DMS153 treated with DMSO at 0.1 percent for 48 hours (cell line): ENCODE results near the gene TAC4.

Experiments
- DNase-seq: peaks from one replicate; lab custom pipeline; 2025; ENCODE audit not compliant: unreplicated experiment; lab: John Stamatoyannopoulos, UW

The TAC4 gene

DNA sequence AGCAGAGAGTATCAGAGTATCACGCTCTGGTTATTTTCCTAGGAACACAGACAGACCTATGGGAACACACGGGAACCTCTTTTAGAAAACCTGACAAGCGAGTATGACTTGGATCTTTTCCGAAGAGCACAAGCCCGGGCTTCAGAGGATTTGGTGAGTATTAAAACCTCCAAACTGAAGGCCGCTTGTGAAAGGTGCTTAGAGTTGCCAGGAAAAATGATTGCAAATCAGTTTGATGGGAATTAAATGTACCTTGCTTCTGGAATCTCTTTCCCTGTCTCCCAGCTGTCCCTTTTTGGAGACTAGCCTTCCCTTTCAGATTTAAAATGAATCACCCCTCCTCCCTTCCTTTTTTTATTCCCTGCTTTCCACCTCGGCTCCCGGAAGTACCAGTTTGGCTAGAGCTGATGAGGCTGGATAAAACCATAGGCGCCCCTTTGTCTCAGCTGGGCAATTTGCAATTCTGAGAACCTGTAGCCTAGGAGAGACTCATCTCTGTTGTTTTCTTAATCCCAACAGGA, 32.0 kb downstream of the TAC4 start:
- no peak for DNase-seq

DNA sequence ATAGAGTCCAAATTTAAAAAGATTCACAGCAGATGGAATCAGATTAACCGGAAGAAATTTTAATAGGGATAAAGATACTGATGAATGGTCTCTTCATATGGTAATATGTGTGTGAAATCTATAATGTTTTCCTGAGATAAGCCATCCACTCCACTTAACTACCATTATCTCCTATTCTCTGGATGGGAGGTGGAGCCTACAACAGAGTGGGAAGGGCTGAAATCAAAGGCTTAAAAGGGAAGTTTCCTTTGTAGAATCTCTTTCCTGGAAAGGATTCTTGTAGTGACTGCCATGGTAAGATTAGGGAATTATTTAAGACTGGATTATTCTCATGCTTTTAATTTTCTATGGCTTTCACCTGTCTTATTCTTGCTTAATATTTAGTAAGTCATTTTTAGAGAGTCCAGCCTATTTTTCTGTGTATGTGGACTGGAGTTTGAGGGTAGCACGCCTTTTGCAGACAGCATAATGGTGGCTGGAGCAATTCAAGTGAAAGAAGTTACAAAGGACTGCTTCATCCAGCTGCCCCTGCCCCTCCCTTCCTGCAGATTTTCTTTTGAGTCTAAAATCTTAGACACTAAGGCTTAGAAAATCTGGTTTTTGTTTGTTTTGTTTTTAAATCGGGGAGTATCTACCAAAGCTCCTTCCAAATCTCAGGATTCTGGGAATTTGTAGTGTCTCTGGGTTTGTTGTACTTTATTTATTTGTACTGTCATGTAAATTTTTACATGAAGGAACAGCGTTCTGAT, 32.9 kb downstream of the TAC4 start:
- no peak for DNase-seq

- DNase-seq = no peak
Measured at GRCh38 chr17:49809056-49809455, 38.8 kb downstream of the TAC4 start.

DNA sequence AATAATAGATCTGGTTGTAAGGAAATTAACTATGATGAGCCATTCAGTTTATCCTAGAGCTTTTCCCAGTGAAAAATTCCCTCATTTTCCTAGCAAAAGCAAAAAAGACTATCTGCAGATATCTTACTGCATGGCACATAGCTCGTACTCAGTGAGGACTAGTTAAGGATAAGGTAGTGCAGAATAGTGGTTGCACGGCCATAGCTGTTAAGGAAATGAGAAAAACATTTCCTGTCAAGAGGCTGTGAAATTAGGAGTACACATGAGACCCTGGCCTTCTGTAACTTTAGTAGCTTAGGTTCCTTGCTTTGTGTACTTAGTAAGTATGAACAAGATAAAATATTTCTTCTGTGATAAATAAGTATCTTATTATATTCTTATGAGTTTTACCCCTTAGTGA, 49.1 kb downstream of the TAC4 start:
- no peak for DNase-seq

- no peak for DNase-seq
Measured at GRCh38 chr17:49798182-49798581, 49.7 kb downstream of the TAC4 start.

- DNase-seq = no peak
Measured at GRCh38 chr17:49795372-49795771, 52.5 kb downstream of the TAC4 start.

- no peak for DNase-seq
Measured at GRCh38 chr17:49793309-49793708, 54.6 kb downstream of the TAC4 start.

- no peak for DNase-seq
Measured at GRCh38 chr17:49789243-49789578, 58.7 kb downstream of the TAC4 start.

GRCh38 chr17:49788478-49789242, 59.2 kb downstream of the TAC4 start, which contains the start of gene KAT7:
TSS of gene KAT7 (plus strand) at chr17:49788681. CDS start at chr17:49788835, 154 bp downstream.
- DNase-seq = peak; percentile 98
